Measurements from ENCODE around the gene BICDL2.
"Not testable (repeated sequence)": the region's sequence is repeated elsewhere in the genome, so short reads cannot be mapped to it uniquely, and the experiment has no call there.

Gene BICDL2, protein sequence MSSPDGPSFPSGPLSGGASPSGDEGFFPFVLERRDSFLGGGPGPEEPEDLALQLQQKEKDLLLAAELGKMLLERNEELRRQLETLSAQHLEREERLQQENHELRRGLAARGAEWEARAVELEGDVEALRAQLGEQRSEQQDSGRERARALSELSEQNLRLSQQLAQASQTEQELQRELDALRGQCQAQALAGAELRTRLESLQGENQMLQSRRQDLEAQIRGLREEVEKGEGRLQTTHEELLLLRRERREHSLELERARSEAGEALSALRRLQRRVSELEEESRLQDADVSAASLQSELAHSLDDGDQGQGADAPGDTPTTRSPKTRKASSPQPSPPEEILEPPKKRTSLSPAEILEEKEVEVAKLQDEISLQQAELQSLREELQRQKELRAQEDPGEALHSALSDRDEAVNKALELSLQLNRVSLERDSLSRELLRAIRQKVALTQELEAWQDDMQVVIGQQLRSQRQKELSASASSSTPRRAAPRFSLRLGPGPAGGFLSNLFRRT

GRCh38 chr16:3036726-3037315, at the start of gene BICDL2:
TSS of gene BICDL2 (minus strand) at chr16:3036944. CDS start at chr16:3035496, 1,448 bp downstream.
- DNase-seq, result no peak

- DNase-seq, result no peak
These were observed 49.3 kb upstream of the BICDL2 start for GRCh38 chr16:3085868-3086595.

- no peak for DNase-seq
These were observed 48.4 kb upstream of the BICDL2 start for GRCh38 chr16:3084969-3085670.

GRCh38 chr16:3084491-3084890, 47.7 kb upstream of the BICDL2 start:
- DNase-seq, result no peak

GRCh38 chr16:3083408-3083807, 46.7 kb upstream of the BICDL2 start:
- not testable (repeated sequence) for DNase-seq

GRCh38 chr16:3081957-3082356, 45.2 kb upstream of the BICDL2 start:
- DNase-seq, result not testable (repeated sequence)

DNA sequence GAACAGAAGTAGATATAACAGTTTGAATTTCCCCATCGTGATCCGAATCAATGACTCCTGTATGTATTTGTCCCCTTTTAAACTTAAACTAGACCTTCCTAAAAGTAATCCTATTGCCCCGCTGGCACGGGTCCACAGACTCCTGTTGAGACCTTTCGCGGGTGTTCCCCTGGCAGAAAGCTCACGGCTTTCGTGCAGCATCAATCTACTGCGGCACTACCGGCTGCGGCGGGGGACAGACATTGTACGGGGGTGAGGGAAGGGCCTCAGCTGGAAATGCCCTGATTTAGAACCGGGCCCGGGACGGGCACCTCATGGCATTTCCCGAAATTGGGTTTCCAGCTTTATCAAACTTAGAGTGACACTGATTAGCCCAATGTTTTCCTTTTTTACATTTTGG, 43.3 kb upstream of the BICDL2 start:
- no peak for DNase-seq

GRCh38 chr16:3076577-3076976, 39.8 kb upstream of the BICDL2 start:
- no peak for DNase-seq

GRCh38 chr16:3075946-3076345, 39.2 kb upstream of the BICDL2 start:
- DNase-seq, result not testable (repeated sequence)

GRCh38 chr16:3075523-3075915, 38.8 kb upstream of the BICDL2 start:
- DNase-seq, result no peak

- DNase-seq, result no peak
These were observed 38.2 kb upstream of the BICDL2 start for GRCh38 chr16:3074860-3075522.

DNA sequence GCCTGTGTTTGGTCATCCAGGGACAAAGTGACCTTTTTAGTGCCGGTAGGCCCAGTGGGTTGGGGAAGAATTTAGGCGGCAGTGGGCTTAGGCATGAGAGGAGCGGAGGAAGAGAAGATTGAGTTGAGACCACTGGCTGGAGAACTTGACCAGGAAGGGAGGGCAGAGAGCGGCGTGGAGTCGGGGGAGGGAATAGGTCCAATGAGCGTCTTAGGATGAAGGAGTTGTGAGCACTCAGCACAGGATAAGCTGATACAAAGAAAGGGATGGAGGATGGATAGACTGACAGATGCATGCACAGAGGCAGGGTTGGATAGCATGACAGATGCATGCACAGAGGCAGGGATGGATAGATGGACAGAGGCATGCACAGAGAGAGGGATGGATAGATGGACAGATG, 36.7 kb upstream of the BICDL2 start:
- DNase-seq, result no peak

DNA sequence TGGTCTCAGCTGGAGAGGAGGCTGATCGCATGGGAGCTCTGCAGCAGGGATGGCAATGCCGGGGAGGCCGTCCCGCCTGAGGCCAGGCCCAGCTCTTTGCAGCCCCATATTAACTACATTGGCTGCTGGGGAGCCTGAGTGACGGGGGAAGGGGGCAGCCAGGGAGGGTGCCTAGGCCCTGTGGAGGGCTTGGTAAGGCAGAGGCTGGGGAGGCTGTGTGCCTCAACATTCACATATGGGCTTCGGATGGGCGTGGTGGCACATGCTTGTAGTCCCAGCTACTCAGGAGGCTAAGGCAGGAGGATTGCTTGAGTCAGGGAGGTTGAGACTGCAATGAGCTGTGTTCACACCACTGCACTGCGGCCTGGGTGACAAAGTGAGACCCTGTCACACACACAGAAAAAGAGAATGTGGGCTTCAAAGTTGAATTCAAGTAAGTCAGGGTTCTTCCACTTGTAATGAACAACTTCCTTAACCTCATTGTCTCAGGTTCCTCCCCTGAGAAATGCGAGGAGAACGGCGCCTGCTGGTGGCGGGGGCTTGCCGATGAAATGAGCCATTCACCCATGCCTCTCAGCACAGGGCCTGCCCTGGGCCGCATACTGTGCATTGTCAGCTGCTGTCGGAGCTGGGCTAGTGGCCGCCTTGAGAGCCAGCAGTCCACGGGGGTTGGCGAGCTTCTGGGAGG, 36.0 kb upstream of the BICDL2 start:
- not testable (repeated sequence) for DNase-seq

DNA sequence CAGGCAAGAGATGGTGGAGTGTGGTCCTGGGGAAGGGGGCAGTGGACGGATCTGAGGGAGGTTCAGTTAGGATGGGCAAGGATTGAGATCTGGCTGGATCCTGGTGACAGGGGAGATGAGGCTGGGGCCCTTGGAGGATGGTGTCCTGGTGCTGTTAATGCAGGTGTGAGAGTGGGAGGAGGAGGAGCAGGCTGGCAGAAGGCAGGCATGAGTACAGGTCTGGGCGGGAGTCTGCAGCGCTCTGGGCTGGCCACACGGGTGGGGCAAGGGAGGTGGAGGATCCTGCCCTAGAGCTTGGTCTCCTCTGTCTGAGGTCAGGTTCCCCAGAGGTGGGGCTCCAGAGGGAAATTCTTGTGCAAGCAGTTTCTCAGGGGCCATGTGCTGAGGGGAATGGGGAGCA, 35.4 kb upstream of the BICDL2 start:
- not testable (repeated sequence) for DNase-seq

DNA sequence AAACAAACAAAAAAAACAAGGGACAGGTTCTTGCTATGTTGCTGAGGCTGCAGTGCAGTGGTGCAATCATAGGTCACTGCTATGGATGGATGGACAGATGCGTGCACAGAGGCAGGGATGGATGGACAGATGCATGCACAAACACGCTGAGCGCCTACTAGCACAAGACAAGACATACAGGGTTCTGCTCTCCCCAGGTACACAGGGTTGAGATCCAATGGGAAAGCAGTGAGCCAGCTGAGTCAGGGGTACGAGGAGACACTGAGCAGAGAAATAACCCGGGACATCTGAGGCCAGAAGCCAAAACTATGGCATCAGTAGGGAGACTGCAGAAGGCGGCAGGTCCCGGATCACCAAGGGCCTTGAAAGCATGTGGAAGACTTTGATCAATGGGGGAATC, 34.9 kb upstream of the BICDL2 start:
- DNase-seq, result no peak

DNA sequence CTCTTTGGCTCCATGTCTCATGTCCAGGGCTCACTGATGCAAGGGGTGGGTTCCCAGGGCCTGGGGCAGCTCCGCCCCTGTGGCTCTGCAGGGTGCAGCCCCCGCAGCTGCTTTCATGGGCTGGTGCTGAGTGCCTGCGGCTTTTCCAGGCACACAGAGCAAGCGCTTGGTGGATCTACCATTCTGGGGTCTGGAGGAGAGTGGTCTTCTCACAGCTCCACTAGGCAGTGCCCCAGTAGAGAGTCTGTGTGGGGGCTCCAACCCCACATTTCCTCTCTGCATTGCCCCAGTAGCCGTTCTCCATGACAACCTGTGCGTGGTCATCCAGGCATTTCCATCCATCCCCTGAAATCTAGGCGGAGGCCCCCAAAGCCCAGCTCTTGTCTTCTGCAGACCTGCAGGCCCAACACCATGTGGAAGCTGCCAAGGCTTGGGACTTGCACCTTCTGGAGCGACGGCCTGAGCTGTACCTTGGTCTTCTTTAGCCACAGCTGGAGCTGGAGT, 33.9 kb upstream of the BICDL2 start:
- DNase-seq, result no peak

GRCh38 chr16:3069146-3069545, 32.4 kb upstream of the BICDL2 start:
- not testable (repeated sequence) for DNase-seq

- DNase-seq, result no peak
These were observed 31.7 kb upstream of the BICDL2 start for GRCh38 chr16:3068487-3068886.

DNA sequence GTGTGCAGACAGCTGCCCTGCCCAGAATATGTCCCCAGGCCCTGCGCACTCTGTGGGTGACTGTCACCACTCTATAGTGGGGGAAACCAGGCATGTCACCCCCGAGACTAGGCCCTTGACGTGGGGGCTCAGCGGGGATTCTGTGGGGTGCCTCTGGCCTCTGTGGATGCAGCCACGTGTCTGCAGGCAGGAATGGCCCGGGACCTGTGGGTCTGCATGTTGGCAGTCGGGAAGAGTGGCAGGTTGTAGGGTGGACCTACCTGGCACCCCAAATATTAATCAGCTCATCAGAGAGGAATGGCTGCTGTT, 29.6 kb upstream of the BICDL2 start:
- no peak for DNase-seq

DNA sequence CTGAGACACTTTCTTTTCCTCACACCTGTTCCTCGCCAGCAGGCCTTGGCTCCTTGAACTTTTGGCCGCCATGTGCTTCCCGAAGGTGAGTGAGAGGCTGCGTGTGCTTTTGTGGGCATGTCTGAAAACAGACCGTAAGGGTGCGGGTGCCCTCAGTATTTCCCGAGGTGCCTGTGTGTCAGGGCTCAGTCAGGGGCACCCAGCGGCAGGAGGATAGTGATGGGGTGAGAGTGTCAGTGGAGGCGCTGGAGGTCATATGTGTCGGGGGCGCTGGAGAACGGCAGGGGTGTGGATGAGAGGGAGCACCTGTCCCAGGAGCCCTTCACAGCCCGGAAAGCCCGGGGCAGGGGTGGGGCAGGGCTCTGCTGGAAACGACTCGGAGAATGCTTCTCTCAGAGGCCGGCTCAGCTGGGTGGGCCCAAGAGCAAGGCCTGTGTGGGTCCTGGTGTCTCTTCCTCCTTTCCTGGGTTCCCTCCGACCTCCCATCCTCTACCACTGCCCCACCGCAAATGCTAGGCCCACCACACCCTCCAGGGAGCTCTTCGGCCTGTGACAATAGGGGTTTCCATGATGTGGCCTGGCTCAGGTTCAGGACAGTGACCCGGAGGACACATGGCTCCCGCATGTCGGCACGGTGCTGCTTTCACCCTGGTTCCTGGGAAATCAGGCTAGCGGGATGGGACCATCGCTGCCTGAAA, 29.1 kb upstream of the BICDL2 start:
- DNase-seq, result no peak

DNA sequence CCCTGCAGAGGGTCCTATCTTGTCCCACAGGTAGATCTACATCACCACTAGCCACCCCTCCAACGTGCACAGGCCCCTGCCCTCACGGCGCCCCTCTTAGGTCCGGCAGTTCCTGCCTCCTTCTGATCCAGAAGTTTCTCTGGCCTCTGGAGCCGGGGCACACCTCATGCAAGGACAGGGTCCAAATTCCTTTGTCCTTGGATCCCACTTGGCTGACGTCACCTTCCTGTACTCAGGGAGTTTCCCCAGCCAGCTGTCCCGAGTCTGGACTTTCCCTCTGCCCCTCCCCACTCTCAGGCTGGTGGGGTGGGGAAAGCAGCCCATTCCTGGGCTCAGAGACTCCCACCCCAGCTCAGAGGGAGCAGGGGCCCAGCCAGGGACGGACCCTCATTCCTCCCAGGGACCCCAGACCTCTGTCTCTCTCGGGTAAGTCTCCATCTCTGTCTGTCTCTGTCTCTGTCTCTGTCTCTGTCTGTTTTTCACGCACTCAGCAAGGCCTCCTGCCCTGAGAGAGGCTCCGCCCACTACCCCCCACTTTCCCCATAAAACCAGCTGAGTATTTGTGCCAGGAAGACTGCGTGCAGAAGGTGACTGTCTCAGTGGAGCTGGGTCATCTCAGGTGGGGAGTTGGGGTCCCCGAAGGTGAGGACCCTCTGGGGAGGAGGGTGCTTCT, 28.5 kb upstream of the BICDL2 start, which contains the start of gene IL32:
Gene IL32, plus strand, starts transcription at position 572 of the 673 bp plus-strand sequence. CDS start 172 bp downstream, outside the sequence.
- DNase-seq, result no peak
